Measurements from ENCODE around the gene ANAPC2.

Gene ANAPC2

DNA sequence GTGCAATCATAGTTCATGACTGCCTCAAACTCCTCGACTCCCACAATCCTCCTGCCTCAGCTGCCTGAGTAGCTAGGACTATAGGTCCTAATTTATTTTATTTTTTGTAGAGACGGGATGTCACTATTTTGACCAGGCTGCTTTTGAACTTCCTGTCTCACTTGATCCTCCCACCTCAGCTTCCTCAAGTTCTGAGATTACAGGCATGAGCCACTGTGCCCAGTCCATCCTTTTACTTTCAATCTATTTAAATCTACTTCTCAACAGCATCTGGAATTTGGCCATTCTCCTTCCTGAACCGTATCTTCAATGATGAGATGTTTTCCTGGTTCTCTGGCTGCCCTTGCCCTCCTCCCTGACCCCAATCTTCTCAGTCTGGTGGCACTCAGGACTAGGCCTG is 61.6 kb downstream of the ANAPC2 start:
- Histone ChIP-seq H3K27ac (ENCODE audit: low read length) (no peak overlapping the region), H2AFZ (ENCODE audit: low read length) (no peak overlapping the region), H3K9ac (ENCODE audit: low read length) (no peak overlapping the region), H3F3A (ENCODE audit: insufficient read depth, low read length) (peaks cover 18% of the 10 kb centered on the region), H4K20me1 (ENCODE audit: insufficient read depth, low read length) (no peaks in the 10 kb centered on the region), H3K36me3 (replicated peaks; ENCODE audit: insufficient read depth, low read length) (no peaks in the 10 kb centered on the region), H3K4me2 (ENCODE audit: low read depth, low read length) (peak overlapping the region; percentile 83), H3K4me1 (ENCODE audit: low read length) (peaks cover 18% of the 10 kb centered on the region), H3K4me3 (ENCODE audit: low read length) (no peak overlapping the region; the same call in 1 of the 2 replicates), H3K27me3 (replicated peaks; ENCODE audit: insufficient read depth, low read length) (peaks cover 28% of the 10 kb centered on the region), H3K9me3 (replicated peaks; ENCODE audit: insufficient read depth, low read length) (no peaks in the 10 kb centered on the region), H3K79me2 (ENCODE audit: low read length) (no peaks in the 10 kb centered on the region), H3K9me2 (replicated peaks; ENCODE audit: insufficient read depth, low read length) (no peaks in the 10 kb centered on the region)
- no peak for DNase-seq
- TF ChIP-seq, protein P1, sequence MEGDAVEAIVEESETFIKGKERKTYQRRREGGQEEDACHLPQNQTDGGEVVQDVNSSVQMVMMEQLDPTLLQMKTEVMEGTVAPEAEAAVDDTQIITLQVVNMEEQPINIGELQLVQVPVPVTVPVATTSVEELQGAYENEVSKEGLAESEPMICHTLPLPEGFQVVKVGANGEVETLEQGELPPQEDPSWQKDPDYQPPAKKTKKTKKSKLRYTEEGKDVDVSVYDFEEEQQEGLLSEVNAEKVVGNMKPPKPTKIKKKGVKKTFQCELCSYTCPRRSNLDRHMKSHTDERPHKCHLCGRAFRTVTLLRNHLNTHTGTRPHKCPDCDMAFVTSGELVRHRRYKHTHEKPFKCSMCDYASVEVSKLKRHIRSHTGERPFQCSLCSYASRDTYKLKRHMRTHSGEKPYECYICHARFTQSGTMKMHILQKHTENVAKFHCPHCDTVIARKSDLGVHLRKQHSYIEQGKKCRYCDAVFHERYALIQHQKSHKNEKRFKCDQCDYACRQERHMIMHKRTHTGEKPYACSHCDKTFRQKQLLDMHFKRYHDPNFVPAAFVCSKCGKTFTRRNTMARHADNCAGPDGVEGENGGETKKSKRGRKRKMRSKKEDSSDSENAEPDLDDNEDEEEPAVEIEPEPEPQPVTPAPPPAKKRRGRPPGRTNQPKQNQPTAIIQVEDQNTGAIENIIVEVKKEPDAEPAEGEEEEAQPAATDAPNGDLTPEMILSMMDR (IDR thresholded peaks at IDR 0.05; ENCODE audit: low read length): no peak
- TF ChIP-seq EZH2 (optimal IDR thresholded peaks at IDR 0.05; ENCODE audit: low read depth, low read length) (no peak), EZH2phosphoT487 (IDR thresholded peaks at IDR 0.05; ENCODE audit: low read length) (no peak)

Measured in MM.1S (cell line).